IgD-negative memory B cell (primary cell): Measurements from ENCODE around the gene DOK7. TPM values are rescaled to one million over a fixed set of nuclear protein-coding genes. Genes with fewer than 3 reads are reported as not detected.
A peak's percentile ranks its signal among the peaks of the same experiment; 100 is the strongest.

Source experiments
- H3K27ac Mint-ChIP-seq, 3 donors: one replicate each; pipeline ENCODE4 v1.8.0; 2020 to 2022; ENCODE audit warnings: mild to moderate bottlenecking in 3 of 3, mixed read lengths in 3 of 3, moderate library complexity in 1 of 3
- H3K27me3 Mint-ChIP-seq: one replicate; pipeline ENCODE4 v1.8.0; 2021; ENCODE audit warnings: mixed read lengths
- H3K36me3 Mint-ChIP-seq: one replicate; pipeline ENCODE4 v1.8.0; 2020; ENCODE audit warnings: mild to moderate bottlenecking, mixed read lengths
- H3K4me1 Mint-ChIP-seq, 3 donors: one replicate each; pipeline ENCODE4 v1.8.0; 2020 to 2022; ENCODE audit warnings: mixed read lengths in 3 of 3, mild to moderate bottlenecking in 1 of 3
- H3K4me3 Mint-ChIP-seq, 4 donors: one replicate each; pipeline ENCODE4 v1.8.0; 2020 to 2022; ENCODE audit warnings: mild to moderate bottlenecking in 4 of 4, mixed read lengths in 4 of 4, moderate library complexity in 3 of 4
- H3K9me3 Mint-ChIP-seq, 3 donors: one replicate each; pipeline ENCODE4 v1.8.0; 2020 to 2021; ENCODE audit warnings: mixed read lengths in 3 of 3, mild to moderate bottlenecking in 1 of 3
- polyA plus RNA-seq: library from polyadenylated mRNA; unstranded; fragments of 300-500 nt; fragmentation: Illumina TruSeq; gene quantifications from one replicate; pipeline ENCODE4 v1.2.3, GENCODE V29; 2021

DOK7 gene
- polyA plus RNA-seq, 1 donor from 2014 or later: 25.2 TPM

- H3K27ac Mint-ChIP-seq: no peak overlapping the region
- H3K36me3 Mint-ChIP-seq: no peaks in the 10 kb centered on the region
- H3K27me3 Mint-ChIP-seq: peaks cover 2% of the 10 kb centered on the region
- peaks cover 7 to 9% (median 8%) of the 10 kb centered on the region in 3 donors for H3K4me1 Mint-ChIP-seq
- no peaks in the 10 kb centered on the region for H3K9me3 Mint-ChIP-seq
- H3K4me3 Mint-ChIP-seq: no peak overlapping the region
Observed at GRCh38 chr4:3479358-3480101, 16.4 kb downstream of the DOK7 start.

- H3K27ac Mint-ChIP-seq: peak overlapping the region in 2 of 3 donors; percentile 47 to 92
- peak overlapping the region; percentile 47 to 76 (median 53) for H3K4me3 Mint-ChIP-seq
- H3K27me3 Mint-ChIP-seq: peaks cover 2% of the 10 kb centered on the region
- no peaks in the 10 kb centered on the region for H3K9me3 Mint-ChIP-seq
- H3K36me3 Mint-ChIP-seq: no peaks in the 10 kb centered on the region
- peaks cover 7 to 9% (median 8%) of the 10 kb centered on the region in 3 donors for H3K4me1 Mint-ChIP-seq
Observed at GRCh38 chr4:3480528-3481112, 17.5 kb downstream of the DOK7 start.

GRCh38 chr4:3481113-3481531, 18.0 kb downstream of the DOK7 start:
- H3K4me1 Mint-ChIP-seq: peaks cover 7 to 9% (median 8%) of the 10 kb centered on the region in 3 donors
- peak overlapping the region in 1 of 3 donors; percentile 92 for H3K27ac Mint-ChIP-seq
- no peaks in the 10 kb centered on the region for H3K36me3 Mint-ChIP-seq
- H3K9me3 Mint-ChIP-seq: no peaks in the 10 kb centered on the region
- peak overlapping the region in 3 of 4 donors; percentile 47 to 76 (median 56) for H3K4me3 Mint-ChIP-seq
- peaks cover 2% of the 10 kb centered on the region for H3K27me3 Mint-ChIP-seq

GRCh38 chr4:3481783-3482393, 18.8 kb downstream of the DOK7 start:
- Mint-ChIP-seq H3K27me3 (peaks cover 2% of the 10 kb centered on the region), H3K4me1 (peaks cover 11 to 14% (median 13%) of the 10 kb centered on the region in 3 donors), H3K27ac (peak overlapping the region in 1 of 3 donors; percentile 72), H3K9me3 (no peaks in the 10 kb centered on the region), H3K36me3 (no peaks in the 10 kb centered on the region), H3K4me3 (peak overlapping the region in 1 of 4 donors; percentile 76)

DNA sequence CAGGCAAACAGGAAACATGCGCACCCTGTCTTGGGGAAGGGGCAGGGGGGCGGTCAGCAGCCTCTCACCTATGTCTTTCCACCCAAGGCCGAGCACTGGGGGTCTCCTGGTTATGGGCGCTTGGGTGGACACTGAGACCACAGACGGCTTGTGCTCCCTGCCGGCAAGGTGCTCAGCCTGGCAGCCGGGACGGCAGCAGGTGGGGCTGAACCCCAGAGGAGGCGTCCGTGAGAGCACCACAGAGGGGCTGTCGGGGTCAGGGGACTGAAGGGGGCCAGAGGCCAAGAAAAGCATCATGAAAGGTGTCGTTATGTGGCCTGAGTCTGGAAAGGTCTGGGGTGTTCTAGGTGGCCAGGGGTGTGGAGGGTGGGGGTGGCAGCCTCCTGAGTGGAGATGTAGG, 19.6 kb downstream of the DOK7 start:
- Mint-ChIP-seq H3K4me3 (peak overlapping the region in 1 of 4 donors; percentile 76), H3K36me3 (no peaks in the 10 kb centered on the region), H3K27ac (no peak overlapping the region), H3K4me1 (peaks cover 13 to 20% (median 17%) of the 10 kb centered on the region in 3 donors), H3K9me3 (no peaks in the 10 kb centered on the region), H3K27me3 (peaks cover 2% of the 10 kb centered on the region)

DNA sequence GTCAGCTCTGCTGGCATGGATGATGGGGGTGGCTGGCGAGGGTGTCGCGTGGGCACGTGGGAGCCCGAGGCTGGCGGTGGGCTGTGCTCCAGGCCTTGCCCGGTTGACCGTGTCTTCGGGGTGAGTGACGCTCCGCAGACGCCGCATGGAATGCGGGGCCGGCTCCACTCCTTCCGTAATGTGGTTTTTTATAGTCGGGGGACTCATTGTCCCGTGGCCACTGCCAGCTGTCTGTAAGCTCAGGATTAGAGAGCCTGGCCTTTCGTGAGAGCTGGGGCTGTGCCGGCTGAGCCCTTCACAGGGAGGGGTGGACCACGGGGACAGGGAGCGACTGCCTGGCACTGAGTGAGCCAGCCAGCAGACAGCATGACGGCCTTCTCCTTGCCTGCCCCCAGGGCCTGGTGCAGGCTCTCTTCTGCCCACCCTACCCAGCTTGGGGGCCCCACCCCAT, 20.4 kb downstream of the DOK7 start:
- no peaks in the 10 kb centered on the region for H3K9me3 Mint-ChIP-seq
- H3K36me3 Mint-ChIP-seq: no peaks in the 10 kb centered on the region
- peak overlapping the region; percentile 93 to 96 (median 94) for H3K27ac Mint-ChIP-seq
- H3K4me3 Mint-ChIP-seq: peak overlapping the region; percentile 54 to 95 (median 86)
- peaks cover 14 to 24% (median 19%) of the 10 kb centered on the region in 3 donors for H3K4me1 Mint-ChIP-seq
- H3K27me3 Mint-ChIP-seq: peaks cover 2% of the 10 kb centered on the region

- Mint-ChIP-seq H3K4me3 (peak overlapping the region; percentile 83 to 95 (median 92)), H3K27ac (peak overlapping the region; percentile 93 to 96 (median 94)), H3K36me3 (no peaks in the 10 kb centered on the region), H3K4me1 (peaks cover 17 to 32% (median 19%) of the 10 kb centered on the region in 3 donors), H3K27me3 (peaks cover 2% of the 10 kb centered on the region), H3K9me3 (no peaks in the 10 kb centered on the region)
Observed at GRCh38 chr4:3484057-3484973, 21.2 kb downstream of the DOK7 start.

- Mint-ChIP-seq H3K36me3 (no peaks in the 10 kb centered on the region), H3K4me1 (peaks cover 17 to 34% (median 19%) of the 10 kb centered on the region in 3 donors), H3K4me3 (peak overlapping the region; percentile 83 to 95 (median 92)), H3K27ac (peak overlapping the region; percentile 93 to 96 (median 94)), H3K9me3 (no peaks in the 10 kb centered on the region), H3K27me3 (peaks cover 2% of the 10 kb centered on the region)
Observed at GRCh38 chr4:3485011-3485791, 22.1 kb downstream of the DOK7 start.

DNA sequence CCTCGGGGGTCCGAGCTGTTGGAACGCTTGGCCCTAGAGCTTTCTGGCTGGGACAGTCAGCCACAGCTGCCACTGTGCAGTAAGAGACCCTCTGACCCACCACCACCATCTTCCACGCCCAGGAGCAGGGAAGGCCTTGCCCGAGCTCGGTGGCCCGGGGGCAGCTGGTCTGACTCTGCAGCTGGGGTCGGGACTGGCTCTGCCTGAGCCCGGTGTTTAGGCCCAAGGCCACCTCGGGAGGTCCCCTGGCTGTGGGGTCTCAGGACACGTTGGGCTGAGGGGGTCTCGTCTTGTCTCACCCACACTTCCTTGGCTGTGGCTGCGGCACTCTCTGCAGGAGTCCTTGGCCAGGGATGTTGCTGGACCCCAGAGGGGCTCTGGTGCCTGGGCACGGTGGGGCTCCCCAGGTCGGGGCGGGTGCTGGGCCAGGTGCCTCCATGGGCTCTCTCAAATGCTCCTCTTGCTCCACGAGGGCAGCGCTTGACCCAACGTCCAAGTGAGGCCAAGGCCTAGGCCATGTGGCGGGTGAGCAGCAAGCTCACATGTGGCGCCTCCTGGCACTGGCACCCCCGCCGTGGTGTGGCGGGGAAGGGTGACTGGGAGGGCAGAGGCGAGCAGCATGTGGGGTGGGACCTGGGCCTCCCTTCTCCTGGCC, 22.9 kb downstream of the DOK7 start:
- Mint-ChIP-seq H3K27ac (peak overlapping the region; percentile 93 to 96 (median 94)), H3K27me3 (no peaks in the 10 kb centered on the region), H3K36me3 (no peaks in the 10 kb centered on the region), H3K9me3 (no peaks in the 10 kb centered on the region), H3K4me3 (peak overlapping the region; percentile 83 to 95 (median 92)), H3K4me1 (peaks cover 10 to 29% (median 15%) of the 10 kb centered on the region in 3 donors)

DNA sequence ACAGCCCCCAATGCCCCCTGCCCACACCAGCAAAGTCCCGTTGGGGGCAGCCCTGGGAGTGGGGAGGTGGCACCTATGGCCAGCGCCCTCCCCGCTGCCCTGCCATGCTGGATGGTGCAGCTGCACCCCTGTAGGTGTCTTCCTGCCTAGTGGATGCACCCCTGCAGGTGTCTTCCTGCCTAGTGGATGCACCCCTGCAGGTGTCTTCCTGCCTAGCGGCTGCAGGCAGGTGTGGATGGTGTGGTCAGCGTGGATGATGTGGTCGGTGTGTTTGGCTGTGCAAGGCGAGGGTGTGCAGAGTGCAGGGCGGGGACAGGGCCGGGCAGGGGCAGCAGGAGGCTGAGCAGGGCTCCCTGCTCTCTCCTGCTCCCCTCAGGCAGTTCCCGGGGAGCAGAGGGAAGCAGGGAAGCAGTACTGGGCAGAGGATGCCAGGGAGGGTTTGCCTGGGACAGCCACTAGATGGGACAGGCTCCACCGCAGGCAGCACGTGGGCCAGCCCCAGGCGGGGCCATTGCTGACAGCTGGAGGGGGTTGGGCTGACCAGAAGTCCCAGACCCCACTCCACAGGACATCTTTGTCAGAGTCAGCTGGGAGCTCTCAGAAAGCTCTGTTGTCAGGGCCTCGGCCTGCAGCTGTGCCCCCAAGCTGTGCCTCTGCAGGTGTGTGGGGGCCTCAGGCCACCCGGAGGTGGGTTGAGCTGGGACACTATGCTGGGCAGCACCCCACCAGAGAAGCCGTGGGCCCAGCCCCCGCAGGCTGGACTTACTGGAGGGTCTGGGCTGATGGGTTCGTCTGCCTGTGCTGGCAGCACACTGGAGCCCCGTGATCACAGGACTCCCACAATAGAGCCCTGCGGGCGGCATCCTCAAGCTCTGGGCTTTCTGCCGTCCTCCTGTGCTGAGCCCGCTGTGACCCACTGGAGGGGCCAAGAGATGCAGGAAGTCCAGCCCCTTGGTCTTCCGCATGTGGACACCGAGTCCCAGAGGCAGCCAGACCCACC, 23.7 kb downstream of the DOK7 start:
- H3K27ac Mint-ChIP-seq: peak overlapping the region; percentile 18 to 96 (median 90)
- H3K4me3 Mint-ChIP-seq: peak overlapping the region; percentile 80 to 95 (median 92)

GRCh38 chr4:3487861-3488260, 24.8 kb downstream of the DOK7 start:
- peak overlapping the region in 3 of 4 donors; percentile 21 to 30 (median 28) for H3K4me3 Mint-ChIP-seq

More for the DNA sequence above, 23.7 kb downstream of the DOK7 start:
- H3K4me1 Mint-ChIP-seq: peaks cover 9 to 25% (median 13%) of the 10 kb centered on the region in 3 donors
- no peaks in the 10 kb centered on the region for H3K27me3 Mint-ChIP-seq
- H3K9me3 Mint-ChIP-seq: no peaks in the 10 kb centered on the region
- no peaks in the 10 kb centered on the region for H3K36me3 Mint-ChIP-seq

GRCh38 chr4:3488820-3489219, 25.7 kb downstream of the DOK7 start:
- Mint-ChIP-seq H3K27me3 (no peaks in the 10 kb centered on the region), H3K27ac (peak overlapping the region in 2 of 3 donors; percentile 91 to 96), H3K4me1 (peaks cover 9 to 25% (median 14%) of the 10 kb centered on the region in 3 donors), H3K4me3 (peak overlapping the region in 3 of 4 donors; percentile 49 to 82 (median 79)), H3K9me3 (no peaks in the 10 kb centered on the region), H3K36me3 (no peaks in the 10 kb centered on the region)

More at GRCh38 chr4:3487861-3488260, 24.8 kb downstream of the DOK7 start:
- Mint-ChIP-seq H3K27ac (peak overlapping the region in 2 of 3 donors; percentile 18 to 96), H3K9me3 (no peaks in the 10 kb centered on the region), H3K27me3 (no peaks in the 10 kb centered on the region), H3K4me1 (peaks cover 9 to 25% (median 14%) of the 10 kb centered on the region in 3 donors), H3K36me3 (no peaks in the 10 kb centered on the region)
